Fibroblast of gingiva (primary cell): ENCODE measurements around the gene PTTG1.

Experiments
- DNase-seq: peaks from one replicate; pipeline ENCODE4 v3.0.0-alpha.2; 2011; ENCODE audit warnings: low read depth

Gene PTTG1

GRCh38 chr5:160455600-160455999, 33.9 kb downstream of the PTTG1 start:
- no peak for DNase-seq

- DNase-seq: no peak
Measured at GRCh38 chr5:160456480-160457177, 35.0 kb downstream of the PTTG1 start.

GRCh38 chr5:160457252-160457651, 35.6 kb downstream of the PTTG1 start:
- DNase-seq: no peak

- DNase-seq: no peak
Measured at GRCh38 chr5:160458806-160459800, 37.4 kb downstream of the PTTG1 start.

- DNase-seq: no peak
Measured at GRCh38 chr5:160460377-160461049, 38.9 kb downstream of the PTTG1 start.

- no peak for DNase-seq
Measured at GRCh38 chr5:160461378-160461777, 39.7 kb downstream of the PTTG1 start.

GRCh38 chr5:160462167-160462566, 40.5 kb downstream of the PTTG1 start:
- no peak for DNase-seq

- no peak for DNase-seq
Measured at GRCh38 chr5:160463227-160463626, 41.6 kb downstream of the PTTG1 start.

GRCh38 chr5:160463740-160464465, 42.2 kb downstream of the PTTG1 start:
- DNase-seq: peak; percentile 68

GRCh38 chr5:160464466-160464797, 42.8 kb downstream of the PTTG1 start:
- DNase-seq: no peak

- DNase-seq: no peak
Measured at GRCh38 chr5:160466116-160466515, 44.5 kb downstream of the PTTG1 start.

GRCh38 chr5:160466889-160467554, 45.4 kb downstream of the PTTG1 start:
- no peak for DNase-seq

- DNase-seq: peak; percentile 85
Measured at GRCh38 chr5:160467555-160468362, 46.1 kb downstream of the PTTG1 start.

- no peak for DNase-seq
Measured at GRCh38 chr5:160468363-160468975, 46.8 kb downstream of the PTTG1 start.

GRCh38 chr5:160469156-160470144, 47.8 kb downstream of the PTTG1 start:
- no peak for DNase-seq

GRCh38 chr5:160470437-160471361, 49.0 kb downstream of the PTTG1 start:
- DNase-seq: peak; percentile 83

- no peak for DNase-seq
Measured at GRCh38 chr5:160471761-160472160, 50.1 kb downstream of the PTTG1 start.

GRCh38 chr5:160472482-160472881, 50.8 kb downstream of the PTTG1 start:
- no peak for DNase-seq
